AG08395 (cell line): Measurements from ENCODE around the gene GPAT3.
"Not testable (repeated sequence)": the region's sequence is repeated elsewhere in the genome, so short reads cannot be mapped to it uniquely, and the experiment has no call there.

Experiments used
- DNase-seq: peaks from one replicate; pipeline ENCODE4 v3.0.0; 2012; ENCODE audit warnings: mixed read lengths, low spot score

The GPAT3 gene

GRCh38 chr4:83604321-83604720 is 68.4 kb downstream of the GPAT3 start:
- no peak for DNase-seq

GRCh38 chr4:83605210-83605609 is 69.3 kb downstream of the GPAT3 start:
- DNase-seq: no peak

GRCh38 chr4:83605744-83606172 is 69.8 kb downstream of the GPAT3 start:
- DNase-seq: no peak

GRCh38 chr4:83606460-83606859 is 70.6 kb downstream of the GPAT3 start:
- DNase-seq: no peak

GRCh38 chr4:83606898-83607297 is 71.0 kb downstream of the GPAT3 start:
- DNase-seq: no peak

- no peak for DNase-seq
Observed at GRCh38 chr4:83609365-83609764, 73.5 kb downstream of the GPAT3 start.

- no peak for DNase-seq
Observed at GRCh38 chr4:83610729-83611128, 74.8 kb downstream of the GPAT3 start.

- DNase-seq: no peak
Observed at GRCh38 chr4:83613023-83613422, 77.1 kb downstream of the GPAT3 start.

GRCh38 chr4:83613994-83614393 is 78.1 kb downstream of the GPAT3 start:
- no peak for DNase-seq

GRCh38 chr4:83616252-83616651 is 80.3 kb downstream of the GPAT3 start:
- DNase-seq: no peak

- DNase-seq: no peak
Observed at GRCh38 chr4:83617371-83618035, 81.6 kb downstream of the GPAT3 start.

GRCh38 chr4:83618431-83618830 is 82.5 kb downstream of the GPAT3 start:
- peak; percentile 70 for DNase-seq

- DNase-seq: peak; percentile 13
Observed at GRCh38 chr4:83618991-83619645, 83.2 kb downstream of the GPAT3 start.

- DNase-seq: not testable (repeated sequence)
Observed at GRCh38 chr4:83622127-83622526, 86.2 kb downstream of the GPAT3 start.

- DNase-seq: no peak
Observed at GRCh38 chr4:83625821-83626220, 89.9 kb downstream of the GPAT3 start.

- no peak for DNase-seq
Observed at GRCh38 chr4:83626245-83626836, 90.4 kb downstream of the GPAT3 start.

GRCh38 chr4:83629945-83630721 is 94.2 kb downstream of the GPAT3 start:
- peak; percentile 55 for DNase-seq

- peak; percentile 12 for DNase-seq
Observed at GRCh38 chr4:83631066-83631465, 95.2 kb downstream of the GPAT3 start.

GRCh38 chr4:83636930-83637329 is 101.0 kb downstream of the GPAT3 start:
- DNase-seq: no peak

- DNase-seq: peak; percentile 76
Observed at GRCh38 chr4:83639849-83640493, 104.1 kb downstream of the GPAT3 start.

- no peak for DNase-seq
Observed at GRCh38 chr4:83643036-83643435, 107.1 kb downstream of the GPAT3 start.
